Measurements from ENCODE around the gene IGHMBP2. TPM values are rescaled to one million over a fixed set of nuclear protein-coding genes. Genes with fewer than 3 reads are reported as not detected.

The IGHMBP2 gene
- total RNA-seq, 3 donors from 2014 or later (not counting 1 experiment from before 2014, with no cell fraction given), result 31.5 to 52.3 (median 48.5) TPM

DNA sequence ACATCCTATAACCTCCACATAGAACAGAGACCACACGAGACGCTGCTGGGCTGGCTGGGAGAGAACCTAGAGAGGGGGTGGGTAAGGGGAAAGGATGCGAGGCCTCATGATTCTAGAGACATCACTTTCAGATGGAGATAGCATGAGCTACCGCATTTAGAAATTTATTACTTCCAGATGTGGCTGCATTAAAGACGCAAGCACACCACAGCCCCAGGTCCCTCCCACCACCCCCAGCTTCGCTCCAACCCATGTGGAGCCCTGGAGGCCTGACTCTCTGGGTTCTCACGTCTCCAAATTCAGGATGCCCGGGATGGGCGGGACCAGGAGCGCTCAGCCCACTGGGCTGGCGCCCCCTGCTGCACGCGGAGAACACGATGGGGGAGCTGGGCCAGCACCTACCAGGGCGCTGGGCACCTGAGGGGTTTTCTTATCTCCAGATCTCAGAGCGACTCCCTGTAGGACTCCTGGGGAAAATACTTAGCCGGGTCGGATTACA is 13.7 kb upstream of the IGHMBP2 start:
- ATAC-seq (no peak), DNase-seq (peak in 1 of 2 donors; percentile 20)
- intact Hi-C loops (cut with micrococcal nuclease), result no loop called here
- no peaks in the 10 kb centered on the region for H3K4me1 ChIP-seq (ENCODE audit: control insufficient read depth, insufficient read depth, low read length)
- no peaks in the 10 kb centered on the region for H3K4me1 Mint-ChIP-seq
- peaks cover 40% of the 10 kb centered on the region for H3K36me3 ChIP-seq (ENCODE audit: control insufficient read depth, insufficient read depth, low read length)
- H3K36me3 Mint-ChIP-seq, result no peaks in the 10 kb centered on the region
- H3K27ac Mint-ChIP-seq, result no peak overlapping the region
- H3K27ac ChIP-seq (ENCODE audit: low read length), result no peak overlapping the region
- no peak overlapping the region for H3K4me3 Mint-ChIP-seq
- H3K4me3 ChIP-seq (ENCODE audit: low read length), result no peak overlapping the region
- no peaks in the 10 kb centered on the region for H3K9me3 Mint-ChIP-seq
- no peaks in the 10 kb centered on the region for H3K9me3 ChIP-seq (ENCODE audit: control insufficient read depth, insufficient read depth, low read length)
- TF ChIP-seq, protein P1, sequence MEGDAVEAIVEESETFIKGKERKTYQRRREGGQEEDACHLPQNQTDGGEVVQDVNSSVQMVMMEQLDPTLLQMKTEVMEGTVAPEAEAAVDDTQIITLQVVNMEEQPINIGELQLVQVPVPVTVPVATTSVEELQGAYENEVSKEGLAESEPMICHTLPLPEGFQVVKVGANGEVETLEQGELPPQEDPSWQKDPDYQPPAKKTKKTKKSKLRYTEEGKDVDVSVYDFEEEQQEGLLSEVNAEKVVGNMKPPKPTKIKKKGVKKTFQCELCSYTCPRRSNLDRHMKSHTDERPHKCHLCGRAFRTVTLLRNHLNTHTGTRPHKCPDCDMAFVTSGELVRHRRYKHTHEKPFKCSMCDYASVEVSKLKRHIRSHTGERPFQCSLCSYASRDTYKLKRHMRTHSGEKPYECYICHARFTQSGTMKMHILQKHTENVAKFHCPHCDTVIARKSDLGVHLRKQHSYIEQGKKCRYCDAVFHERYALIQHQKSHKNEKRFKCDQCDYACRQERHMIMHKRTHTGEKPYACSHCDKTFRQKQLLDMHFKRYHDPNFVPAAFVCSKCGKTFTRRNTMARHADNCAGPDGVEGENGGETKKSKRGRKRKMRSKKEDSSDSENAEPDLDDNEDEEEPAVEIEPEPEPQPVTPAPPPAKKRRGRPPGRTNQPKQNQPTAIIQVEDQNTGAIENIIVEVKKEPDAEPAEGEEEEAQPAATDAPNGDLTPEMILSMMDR (IDR thresholded peaks at IDR 0.05), result no peak
- 90% methylated on average over 16 of the region's 18 CpGs for WGBS (ENCODE audit: insufficient coverage)
- no peaks in the 10 kb centered on the region for H3K27me3 ChIP-seq (ENCODE audit: control insufficient read depth, insufficient read depth, low read length)
- no peaks in the 10 kb centered on the region for H3K27me3 Mint-ChIP-seq (ENCODE audit: low read depth in 2 of 2)

- peaks cover 42% of the 10 kb centered on the region for H3K36me3 ChIP-seq (ENCODE audit: control insufficient read depth, insufficient read depth, low read length)
- no peak overlapping the region for H3K4me3 Mint-ChIP-seq
Observed at GRCh38 chr11:68890490-68891231, 13.0 kb upstream of the IGHMBP2 start.

GRCh38 chr11:68891351-68891948 is 12.2 kb upstream of the IGHMBP2 start:
- Mint-ChIP-seq H3K27ac (no peak overlapping the region), H3K9me3 (no peaks in the 10 kb centered on the region), H3K27me3 (ENCODE audit: low read depth in 2 of 2) (no peaks in the 10 kb centered on the region), H3K4me3 (no peak overlapping the region), H3K4me1 (no peaks in the 10 kb centered on the region), H3K36me3 (no peaks in the 10 kb centered on the region)
- 85% methylated on average over 17 of the region's 17 CpGs for WGBS (ENCODE audit: insufficient coverage)
- no peaks in the 10 kb centered on the region for H3K27me3 ChIP-seq (ENCODE audit: control insufficient read depth, insufficient read depth, low read length)
- no peak for DNase-seq
- TF ChIP-seq, protein P1 (IDR thresholded peaks at IDR 0.05), result no peak
- H3K27ac ChIP-seq (ENCODE audit: low read length), result no peak overlapping the region
- ATAC-seq, result no peak
- peaks cover 49% of the 10 kb centered on the region for H3K36me3 ChIP-seq (ENCODE audit: control insufficient read depth, insufficient read depth, low read length)
- no peak overlapping the region for H3K4me3 ChIP-seq (ENCODE audit: low read length)
- no peaks in the 10 kb centered on the region for H3K9me3 ChIP-seq (ENCODE audit: control insufficient read depth, insufficient read depth, low read length)
- H3K4me1 ChIP-seq (ENCODE audit: control insufficient read depth, insufficient read depth, low read length), result no peaks in the 10 kb centered on the region
- intact Hi-C loops (cut with micrococcal nuclease), result no loop called here

More at GRCh38 chr11:68890490-68891231, 13.0 kb upstream of the IGHMBP2 start:
- 79% methylated on average over 17 of the region's 17 CpGs for WGBS (ENCODE audit: insufficient coverage)
- ATAC-seq, result no peak
- no peaks in the 10 kb centered on the region for H3K36me3 Mint-ChIP-seq
- Histone ChIP-seq H3K9me3 (ENCODE audit: control insufficient read depth, insufficient read depth, low read length) (no peaks in the 10 kb centered on the region), H3K4me3 (ENCODE audit: low read length) (no peak overlapping the region), H3K27ac (ENCODE audit: low read length) (no peak overlapping the region), H3K4me1 (ENCODE audit: control insufficient read depth, insufficient read depth, low read length) (no peaks in the 10 kb centered on the region), H3K27me3 (ENCODE audit: control insufficient read depth, insufficient read depth, low read length) (no peaks in the 10 kb centered on the region)
- H3K9me3 Mint-ChIP-seq, result no peaks in the 10 kb centered on the region
- intact Hi-C loops (cut with micrococcal nuclease), result no loop called here
- H3K27ac Mint-ChIP-seq, result peak overlapping the region in 1 of 2 donors; percentile 74
- H3K27me3 Mint-ChIP-seq (ENCODE audit: low read depth in 2 of 2), result no peaks in the 10 kb centered on the region
- no peaks in the 10 kb centered on the region for H3K4me1 Mint-ChIP-seq
- TF ChIP-seq, protein P1 (IDR thresholded peaks at IDR 0.05), result no peak
- no peak for DNase-seq

Data from natural killer cell (primary cell).